Calu3 (cell line): ENCODE measurements around the gene FBXO45. TPM values are rescaled to one million over a fixed set of nuclear protein-coding genes. Genes with fewer than 3 reads are reported as not detected.

Experiments
- total RNA-seq: library from RNA; stranded (reverse); gene quantifications from 2 replicates; pipeline ENCODE4 v1.2.3, GENCODE V29; 2022

FBXO45 gene
- total RNA-seq, 1 experiment from 2014 or later = 10.8 TPM

Other genes starting within 250 kb of the FBXO45 start
- not detected in 2 replicates for gene TM4SF19, start 230.3 kb upstream of the FBXO45 start, total RNA-seq
- 46.1 and 49.0 TPM in 2 replicates for gene UBXN7, start 136.2 kb upstream of the FBXO45 start, total RNA-seq
- 26.4 and 29.2 TPM in 2 replicates for gene RNF168, start 64.9 kb upstream of the FBXO45 start, total RNA-seq
- not detected in 2 replicates for gene SMCO1, start 53.3 kb upstream of the FBXO45 start, total RNA-seq
- 20.3 and 23.9 TPM in 2 replicates for gene WDR53, start 106 bp upstream of the FBXO45 start, total RNA-seq
- gene NRROS, start 71.0 kb downstream of the FBXO45 start, total RNA-seq = 0.39 and 0.99 TPM in 2 replicates
- 1.2 and 1.7 TPM in 2 replicates for gene CEP19, start 143.6 kb downstream of the FBXO45 start, total RNA-seq
- gene PIGX, start 143.7 kb downstream of the FBXO45 start, total RNA-seq = 24.4 and 31.2 TPM in 2 replicates
- 68.2 and 70.4 TPM in 2 replicates for gene PAK2, start 171.2 kb downstream of the FBXO45 start, total RNA-seq